AG09309 (cell line): ENCODE measurements around the gene PIGZ.

Source experiments
- DNase-seq: peaks from one replicate; pipeline ENCODE4 v3.0.0-alpha.2; 2010; ENCODE audit warnings: low read depth
- H3K4me3 ChIP-seq: 2 replicates; pipeline ENCODE4 v1.5.1; 2011; ENCODE audit warnings: mild to moderate bottlenecking, low read depth, low read length, moderate library complexity; ENCODE audit not compliant: control insufficient read depth
- CTCF ChIP-seq: IDR thresholded peaks from 2 replicates; pipeline ENCODE4 v1.5.1; 2011; ENCODE audit warnings: mild to moderate bottlenecking, low read depth, low read length, inconsistent platforms; ENCODE audit not compliant: insufficient read depth, control insufficient read depth; ENCODE audit errors: missing control alignments

PIGZ gene

GRCh38 chr3:196995027-196995426, 26.4 kb upstream of the PIGZ start:
- DNase-seq, result no peak
- no peak for TF ChIP-seq CTCF
- no peak overlapping the region for H3K4me3 ChIP-seq

DNA sequence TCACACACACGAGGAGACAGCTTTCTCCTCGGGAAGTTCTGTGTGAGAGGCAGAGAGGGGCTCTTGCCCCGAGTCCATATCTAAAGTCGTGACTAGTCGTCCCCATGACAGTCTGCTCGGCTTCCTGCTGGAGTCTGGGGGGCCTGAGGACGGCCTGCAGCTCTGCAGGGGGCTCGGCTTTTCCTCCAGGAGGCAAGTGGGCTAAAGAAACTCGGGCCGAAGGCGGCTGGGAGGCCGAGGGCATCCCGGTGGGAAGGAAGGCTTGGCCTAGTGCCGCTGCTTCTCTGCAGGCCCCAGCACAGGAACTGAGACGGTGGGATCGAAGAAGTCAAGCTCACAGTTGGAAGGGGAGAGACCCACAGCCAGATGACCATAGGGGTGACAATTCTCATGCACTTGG, 25.4 kb upstream of the PIGZ start:
- no peak for DNase-seq
- no peak overlapping the region for H3K4me3 ChIP-seq
- no peak for TF ChIP-seq CTCF

DNA sequence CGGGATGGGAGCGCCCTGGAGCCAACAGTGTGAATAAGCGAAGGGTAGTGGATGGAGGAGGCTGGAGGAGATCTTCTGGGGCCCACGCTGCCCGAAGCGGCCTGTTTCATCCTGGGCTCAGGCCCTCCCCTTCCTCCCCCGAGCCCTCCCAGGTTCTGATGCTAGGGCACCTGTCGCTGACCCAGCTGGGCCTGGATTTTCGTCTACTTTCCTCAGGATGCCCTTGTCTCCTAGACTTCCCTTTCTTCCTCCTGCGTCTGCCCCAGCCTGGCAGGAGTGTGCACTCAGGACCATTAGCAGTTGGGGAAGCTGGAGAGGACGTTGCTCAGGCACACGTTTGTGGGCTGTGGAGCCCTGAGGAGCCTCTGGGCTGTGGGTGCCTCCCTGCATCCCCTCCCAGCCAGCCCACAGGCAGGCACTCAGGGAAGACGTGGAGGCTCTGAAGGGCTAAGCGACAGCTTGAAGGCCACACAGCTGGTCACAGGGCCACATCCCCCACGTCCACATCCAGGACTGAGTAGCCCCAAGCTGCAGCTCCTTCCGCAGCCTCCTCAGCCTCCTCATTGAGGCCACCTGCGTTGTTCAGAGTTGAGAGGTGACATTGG, 23.9 kb upstream of the PIGZ start:
- H3K4me3 ChIP-seq, result no peak overlapping the region
- no peak for TF ChIP-seq CTCF
- no peak for DNase-seq

GRCh38 chr3:196991581-196992460, 23.2 kb upstream of the PIGZ start:
- no peak for DNase-seq
- no peak overlapping the region for H3K4me3 ChIP-seq
- no peak for TF ChIP-seq CTCF

GRCh38 chr3:196990601-196991007, 22.0 kb upstream of the PIGZ start:
- no peak overlapping the region for H3K4me3 ChIP-seq
- DNase-seq, result no peak
- TF ChIP-seq CTCF, result no peak

DNA sequence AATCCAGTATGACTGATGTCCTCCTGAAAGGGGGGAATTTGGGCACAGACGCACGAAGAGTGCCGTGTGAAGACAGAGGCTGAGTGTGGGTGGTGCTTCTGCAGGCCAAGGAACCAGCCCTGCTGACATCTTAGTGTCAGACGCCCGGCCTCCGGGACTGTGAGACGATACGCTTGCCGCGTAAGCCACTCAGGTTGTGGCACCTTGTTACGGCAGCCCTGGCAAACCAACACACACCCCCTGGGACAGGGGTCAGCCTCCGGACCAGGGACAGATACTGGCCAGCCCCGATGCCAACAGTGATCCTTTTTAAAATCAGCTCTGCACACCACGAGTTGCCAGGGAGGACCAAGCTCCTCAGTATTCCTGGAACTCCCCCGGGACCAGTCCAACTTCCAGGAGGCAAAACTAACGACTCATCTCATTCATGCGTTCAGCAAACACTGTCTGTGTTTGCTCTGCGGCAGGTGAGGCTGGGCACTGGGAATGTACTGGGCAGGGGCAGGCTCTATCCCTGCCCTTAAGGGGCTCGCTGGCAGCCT, 21.2 kb upstream of the PIGZ start:
- TF ChIP-seq CTCF, result no peak
- H3K4me3 ChIP-seq, result no peak overlapping the region
- no peak for DNase-seq
